CD4-positive, alpha-beta T cell treated with Interleukin-10 for 1 hour (primary cell): ENCODE measurements around the gene RNF151.
"Not testable (repeated sequence)": the region's sequence is repeated elsewhere in the genome, so short reads cannot be mapped to it uniquely, and the experiment has no call there.

Source experiments
- DNase-seq: peaks from one replicate; pipeline ENCODE4 v3.0.0-alpha.2; 2020

The RNF151 gene

GRCh38 chr16:1960665-1961630, 5.7 kb upstream of the RNF151 start:
- peak; percentile 48 for DNase-seq

DNA sequence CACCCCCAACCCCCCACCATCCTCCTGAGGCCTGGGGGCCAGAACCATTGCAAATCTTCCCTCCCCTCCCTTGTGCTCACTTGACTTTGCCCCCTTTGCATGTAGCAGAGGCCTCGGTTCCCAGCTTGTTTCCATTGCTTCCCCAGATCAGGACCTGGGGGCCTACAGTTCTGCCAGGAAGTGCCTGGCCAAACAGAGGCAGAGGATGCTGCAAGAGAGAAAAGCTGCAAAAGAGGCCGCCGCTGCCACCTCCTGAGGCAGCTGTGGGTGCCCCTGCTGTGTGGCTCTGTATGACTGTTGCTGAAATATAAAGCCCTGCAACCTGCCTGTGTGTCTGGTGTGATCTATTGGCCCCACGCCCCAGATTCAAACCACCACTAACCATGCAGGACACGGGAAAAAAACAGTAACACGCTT, 5.0 kb upstream of the RNF151 start:
- DNase-seq, result no peak

DNA sequence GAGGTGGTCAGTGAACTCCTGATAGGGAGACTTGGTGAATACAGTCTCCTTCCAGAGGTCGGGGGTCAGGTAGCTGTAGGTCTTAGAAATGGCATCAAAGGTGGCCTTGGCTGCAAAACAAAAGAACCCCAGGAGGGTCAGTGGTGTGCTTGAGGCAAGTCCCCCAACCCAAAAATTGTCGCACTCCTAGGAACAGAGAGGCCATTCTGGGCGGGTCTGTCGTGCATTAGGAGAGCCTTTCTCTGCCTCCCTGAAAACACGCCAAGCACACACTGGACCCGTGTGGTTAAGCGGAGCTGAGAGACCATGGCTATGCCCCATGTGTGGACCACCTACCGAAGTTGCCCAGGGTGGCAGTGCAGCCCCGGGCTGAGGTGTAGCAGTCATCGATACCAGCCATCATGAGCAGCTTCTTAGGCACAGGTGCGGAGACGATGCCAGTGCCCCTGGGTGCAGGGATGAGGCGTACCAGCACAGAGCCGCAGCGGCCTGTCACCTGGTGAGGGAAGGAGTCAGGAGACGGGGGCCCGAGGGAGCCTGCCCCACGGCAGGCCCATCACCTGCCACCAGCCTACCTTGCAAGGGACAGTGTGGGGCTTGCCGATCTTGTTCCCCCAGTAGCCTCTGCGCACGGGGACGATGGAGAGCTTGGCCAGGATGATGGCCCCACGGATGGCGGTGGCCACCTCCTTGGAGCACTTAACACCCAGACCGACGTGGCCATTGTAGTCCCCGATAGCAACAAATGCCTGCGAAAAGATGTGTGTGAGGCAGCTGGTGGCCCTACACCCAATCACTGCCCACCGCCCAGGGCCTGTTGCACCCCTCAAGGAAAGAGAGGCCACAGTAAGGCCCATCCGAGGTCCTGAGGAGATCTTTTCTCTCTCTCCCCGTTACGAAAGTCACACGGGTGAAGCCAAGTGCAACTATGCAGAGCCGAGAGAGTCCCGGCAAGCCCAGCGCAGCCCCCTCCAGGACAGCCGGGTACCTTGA, 4.2 kb upstream of the RNF151 start:
- DNase-seq, result not testable (repeated sequence)

GRCh38 chr16:1963806-1964505, 2.7 kb upstream of the RNF151 start:
- DNase-seq, result peak; percentile 55

DNA sequence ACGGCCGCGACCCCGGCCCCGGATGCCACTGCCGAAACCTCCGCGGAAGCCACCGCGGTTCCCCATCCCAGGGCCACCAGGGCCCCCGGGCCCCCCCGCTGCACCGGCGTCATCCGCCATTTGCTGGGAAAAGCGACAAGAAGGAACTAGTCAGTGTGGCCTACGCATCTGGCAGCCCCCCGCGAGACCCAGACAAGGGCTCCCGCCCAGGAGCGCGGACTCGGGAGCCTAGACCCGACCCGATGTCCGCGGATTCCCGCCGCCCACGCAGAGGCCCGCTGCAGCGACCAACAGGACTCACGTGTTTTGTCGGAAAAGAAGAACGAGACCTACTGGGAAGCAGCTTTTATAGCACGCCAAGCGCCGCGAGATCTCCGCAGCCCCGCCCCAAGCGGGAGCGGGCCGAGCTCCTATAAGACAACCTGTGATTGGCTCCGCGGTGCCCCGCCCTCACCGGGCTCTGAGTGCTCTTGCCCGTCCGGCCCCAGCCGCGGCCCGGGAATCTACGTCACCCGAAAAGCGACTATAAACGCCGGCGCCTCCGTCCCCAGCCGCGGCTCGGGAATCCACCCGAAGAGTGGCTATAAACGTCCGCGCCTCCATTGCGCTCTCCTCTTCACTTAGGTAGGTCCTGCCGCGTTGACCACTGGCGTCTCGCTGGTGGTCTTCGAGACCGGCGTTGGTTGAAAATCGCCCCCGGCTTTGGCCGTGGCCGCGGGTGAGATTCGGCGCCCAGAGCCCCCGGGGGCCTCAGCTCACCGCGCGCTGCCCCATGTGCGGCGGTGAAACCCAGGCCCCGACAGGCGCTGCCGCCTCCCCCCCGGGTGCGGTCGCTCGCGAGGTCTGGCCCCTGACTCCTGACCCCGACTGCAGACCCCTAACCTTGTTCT, 1.9 kb upstream of the RNF151 start, which contains the start of gene RPS2:
TSS of gene RPS2 (minus strand) at position 321 of the 890 bp plus-strand sequence. CDS start at position 120, 201 bp downstream.
- peak; percentile 100 for DNase-seq

- no peak for DNase-seq
These were observed 1.2 kb upstream of the RNF151 start for GRCh38 chr16:1965396-1966001.

- no peak for DNase-seq
These were observed 1.7 kb downstream of the RNF151 start for GRCh38 chr16:1968146-1968953.

DNA sequence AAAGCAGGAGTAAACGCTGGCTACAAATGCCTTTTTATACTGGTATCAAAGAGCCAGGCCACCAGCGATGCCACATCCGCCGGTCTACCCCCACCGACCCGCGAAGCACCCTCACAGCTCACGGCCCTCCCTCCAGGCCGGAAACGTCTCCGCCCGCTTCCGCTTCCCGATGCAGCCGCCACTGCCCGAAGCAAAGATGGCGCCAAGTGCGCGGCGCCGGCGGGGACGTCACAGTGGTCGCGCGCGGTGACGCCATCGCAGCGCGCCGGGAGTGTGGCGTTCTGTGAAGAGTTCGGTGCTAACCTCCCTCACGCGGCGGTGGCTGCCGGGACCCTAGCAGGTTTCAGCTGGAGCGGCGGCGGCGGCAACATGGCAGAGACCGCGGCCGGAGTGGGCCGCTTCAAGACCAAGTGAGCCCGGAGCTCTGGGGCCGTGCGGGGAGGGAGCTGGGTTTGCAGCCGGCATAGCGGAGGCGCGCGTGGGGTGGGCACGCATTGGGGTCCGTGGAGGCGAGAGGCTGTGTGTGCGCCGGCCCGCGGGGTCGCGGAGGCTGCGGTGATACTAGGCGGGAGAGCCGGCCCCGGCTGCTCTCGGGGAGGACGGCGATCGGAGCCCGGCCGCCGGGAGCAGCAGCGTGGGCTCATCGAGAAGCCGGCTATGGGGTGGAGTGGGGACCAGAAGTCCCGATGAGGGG, 5.3 kb downstream of the RNF151 start, which contains the start of gene TBL3:
TSS of gene TBL3 (plus strand) at position 258 of the 694 bp plus-strand sequence. CDS start at position 370, 112 bp downstream.
- peak; percentile 97 for DNase-seq

- no peak for DNase-seq
These were observed 5.8 kb downstream of the RNF151 start for GRCh38 chr16:1972490-1972877.

- DNase-seq, result no peak
These were observed 7.0 kb downstream of the RNF151 start for GRCh38 chr16:1973461-1974156.

- DNase-seq, result no peak
These were observed 7.8 kb downstream of the RNF151 start for GRCh38 chr16:1974157-1975070.

DNA sequence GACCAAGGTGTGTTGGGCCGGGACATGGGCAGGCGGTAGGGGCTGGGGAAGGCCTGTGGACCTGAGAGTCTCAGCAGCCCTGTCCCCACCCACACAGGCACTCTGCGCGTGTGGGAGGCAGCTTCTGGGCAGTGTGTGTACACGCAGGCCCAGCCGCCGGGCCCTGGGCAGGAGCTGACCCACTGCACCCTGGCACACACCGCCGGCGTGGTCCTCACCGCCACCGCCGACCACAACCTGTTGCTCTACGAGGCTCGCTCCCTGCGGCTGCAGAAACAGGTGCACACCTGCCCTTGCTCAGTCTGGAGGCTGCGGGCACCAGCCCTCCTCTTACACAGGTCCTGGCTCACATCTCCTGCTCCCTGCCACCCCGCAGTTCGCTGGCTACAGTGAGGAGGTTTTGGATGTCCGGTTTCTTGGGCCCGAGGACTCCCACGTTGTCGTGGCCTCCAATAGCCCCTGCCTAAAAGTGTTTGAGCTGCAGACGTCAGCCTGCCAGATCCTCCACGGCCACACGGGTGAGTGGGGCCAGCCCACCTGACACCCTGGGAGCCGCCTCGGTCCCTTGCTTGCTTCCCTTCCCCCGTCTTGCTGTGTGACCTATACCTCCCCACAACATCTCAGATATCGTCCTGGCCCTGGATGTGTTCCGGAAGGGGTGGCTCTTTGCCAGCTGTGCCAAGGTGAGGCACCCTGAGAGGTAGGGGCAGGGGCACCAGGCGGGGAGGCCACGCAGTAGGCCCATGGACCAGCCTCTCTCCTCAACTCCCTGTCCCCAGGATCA, 9.0 kb downstream of the RNF151 start:
- DNase-seq, result no peak

DNA sequence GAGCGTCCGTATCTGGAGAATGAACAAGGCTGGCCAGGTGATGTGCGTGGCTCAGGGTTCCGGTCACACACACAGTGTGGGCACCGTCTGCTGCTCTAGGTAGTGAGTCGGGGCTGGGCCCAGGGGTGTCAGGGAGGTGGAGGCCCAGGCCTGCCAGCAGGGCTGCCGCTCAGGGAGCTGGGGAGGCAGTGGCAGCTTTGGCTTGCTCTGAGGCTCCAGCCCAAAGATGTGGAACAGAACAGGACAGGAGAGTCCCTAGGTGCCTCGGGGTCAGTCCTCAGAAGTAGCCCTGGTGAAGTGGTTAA, 9.5 kb downstream of the RNF151 start:
- DNase-seq, result no peak

DNA sequence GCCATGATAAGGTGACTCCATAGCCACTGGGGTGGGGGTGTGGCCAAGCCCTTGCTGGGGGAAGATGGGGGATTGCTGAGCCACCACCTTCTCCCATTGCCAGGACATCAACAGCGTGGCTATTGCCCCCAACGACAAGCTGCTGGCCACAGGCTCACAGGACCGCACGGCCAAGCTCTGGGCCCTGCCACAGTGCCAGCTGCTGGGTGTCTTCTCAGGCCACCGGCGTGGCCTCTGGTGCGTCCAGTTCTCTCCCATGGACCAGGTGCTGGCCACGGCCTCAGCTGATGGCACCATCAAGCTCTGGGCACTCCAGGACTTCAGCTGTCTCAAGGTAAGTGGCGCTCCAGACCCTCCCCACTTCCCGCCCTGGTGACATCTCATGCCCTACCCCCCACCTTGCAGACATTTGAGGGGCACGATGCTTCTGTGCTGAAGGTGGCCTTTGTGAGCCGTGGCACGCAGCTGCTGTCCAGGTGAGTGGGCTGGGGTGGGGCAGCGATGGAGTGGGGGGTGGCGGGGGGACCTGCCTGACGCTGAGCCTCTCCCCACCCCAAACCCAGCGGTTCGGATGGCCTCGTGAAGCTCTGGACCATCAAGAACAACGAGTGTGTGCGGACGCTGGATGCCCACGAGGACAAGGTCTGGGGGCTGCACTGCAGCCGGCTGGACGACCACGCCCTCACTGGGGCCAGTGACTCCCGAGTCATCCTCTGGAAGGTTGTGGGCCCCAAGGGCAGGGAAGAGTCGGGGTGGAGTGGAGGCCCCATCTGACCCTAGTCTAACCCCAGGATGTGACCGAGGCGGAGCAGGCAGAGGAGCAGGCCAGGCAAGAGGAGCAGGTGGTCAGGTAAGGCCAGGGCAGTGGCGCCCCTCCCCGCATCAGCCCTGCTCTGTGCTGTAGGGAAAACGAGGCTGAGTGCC, 10.6 kb downstream of the RNF151 start:
- no peak for DNase-seq

DNA sequence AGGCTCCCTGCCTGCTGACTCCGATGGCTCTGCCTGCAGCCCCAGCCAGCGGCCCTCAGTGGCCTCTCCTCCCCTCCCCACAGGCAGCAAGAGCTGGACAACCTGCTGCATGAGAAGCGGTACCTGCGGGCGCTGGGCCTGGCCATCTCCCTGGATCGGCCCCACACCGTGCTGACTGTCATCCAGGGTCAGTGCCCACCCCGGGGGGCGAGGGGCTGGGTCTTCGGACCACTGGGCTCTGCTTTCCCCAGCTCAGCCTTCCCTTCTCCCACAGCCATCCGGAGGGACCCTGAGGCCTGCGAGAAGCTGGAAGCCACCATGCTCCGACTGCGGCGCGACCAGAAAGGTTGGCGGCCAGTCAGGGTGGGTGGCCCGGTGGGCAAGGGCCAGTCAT, 11.2 kb downstream of the RNF151 start:
- no peak for DNase-seq
